ENCODE results near the gene SPPL3.
"Not testable (repeated sequence)": the region's sequence is repeated elsewhere in the genome, so short reads cannot be mapped to it uniquely, and the experiment has no call there.

Gene SPPL3

DNA sequence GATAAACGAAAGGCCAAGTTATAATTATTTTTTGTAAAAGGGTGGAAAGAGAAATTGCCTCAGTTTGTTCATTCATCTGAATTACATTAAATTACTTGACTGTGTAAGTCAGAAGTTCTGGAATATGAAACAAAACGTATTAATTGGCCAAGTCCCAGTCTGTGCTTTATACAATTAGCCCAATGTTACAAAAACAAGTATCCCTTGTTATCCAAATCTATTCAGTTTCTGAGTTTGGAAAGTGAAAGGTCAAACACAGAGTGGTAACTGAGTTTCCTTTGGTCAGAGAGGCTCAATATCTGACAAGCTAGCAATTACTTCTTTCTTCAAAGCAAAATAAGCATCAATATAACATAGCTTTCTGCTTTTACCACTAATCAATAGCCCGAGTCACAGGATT lies 62.6 kb downstream of the SPPL3 start:
- DNase-seq, result no peak

DNA sequence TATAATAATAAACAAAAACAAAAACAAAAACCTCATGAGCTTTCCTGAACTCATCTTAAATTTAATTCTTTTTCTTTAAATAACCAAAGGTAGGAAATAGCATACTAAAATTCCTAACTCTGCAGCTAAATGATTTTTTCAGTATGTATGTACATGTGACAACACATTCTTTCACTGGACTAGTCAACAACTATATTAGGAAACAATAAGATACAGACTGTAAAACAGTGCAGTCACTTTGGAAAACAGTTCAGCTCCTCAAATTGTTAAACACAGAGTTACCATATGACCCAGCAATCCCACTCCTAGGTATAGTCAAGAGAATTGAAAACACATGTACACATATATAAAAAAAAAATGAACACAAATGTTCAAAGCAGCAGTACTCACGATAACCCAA lies 64.7 kb downstream of the SPPL3 start:
- no peak for DNase-seq

DNA sequence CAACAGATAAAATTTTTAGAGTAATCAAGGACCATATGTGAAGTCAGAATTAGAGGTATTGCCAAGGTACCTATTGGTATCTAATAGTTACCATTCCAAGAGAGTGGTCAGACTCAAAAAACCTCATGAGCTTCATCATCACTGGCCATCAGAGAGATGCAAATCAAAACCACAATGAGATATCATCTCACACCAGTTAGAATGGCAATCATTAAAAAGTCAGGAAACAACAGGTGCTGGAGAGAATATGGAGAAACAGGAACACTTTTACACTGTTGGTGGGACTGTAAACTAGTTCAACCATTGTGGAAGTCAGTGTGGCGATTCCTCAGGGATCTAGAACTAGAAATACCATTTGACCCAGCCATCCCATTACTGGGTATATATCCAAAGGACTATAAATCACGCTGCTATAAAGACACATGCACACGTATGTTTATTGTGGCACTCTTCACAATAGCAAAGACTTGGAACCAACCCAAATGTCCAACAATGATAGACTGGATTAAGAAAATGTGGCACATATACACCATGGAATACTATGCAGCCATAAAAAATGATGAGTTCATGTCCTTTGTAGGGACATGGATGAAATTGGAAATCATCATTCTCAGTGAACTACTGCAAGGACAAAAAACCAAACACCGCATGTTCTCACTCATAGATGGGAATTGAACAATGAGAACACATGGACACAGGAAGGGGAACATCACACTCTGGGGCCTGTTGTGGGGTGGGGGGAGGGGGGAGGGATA lies 65.4 kb downstream of the SPPL3 start:
- not testable (repeated sequence) for DNase-seq

DNA sequence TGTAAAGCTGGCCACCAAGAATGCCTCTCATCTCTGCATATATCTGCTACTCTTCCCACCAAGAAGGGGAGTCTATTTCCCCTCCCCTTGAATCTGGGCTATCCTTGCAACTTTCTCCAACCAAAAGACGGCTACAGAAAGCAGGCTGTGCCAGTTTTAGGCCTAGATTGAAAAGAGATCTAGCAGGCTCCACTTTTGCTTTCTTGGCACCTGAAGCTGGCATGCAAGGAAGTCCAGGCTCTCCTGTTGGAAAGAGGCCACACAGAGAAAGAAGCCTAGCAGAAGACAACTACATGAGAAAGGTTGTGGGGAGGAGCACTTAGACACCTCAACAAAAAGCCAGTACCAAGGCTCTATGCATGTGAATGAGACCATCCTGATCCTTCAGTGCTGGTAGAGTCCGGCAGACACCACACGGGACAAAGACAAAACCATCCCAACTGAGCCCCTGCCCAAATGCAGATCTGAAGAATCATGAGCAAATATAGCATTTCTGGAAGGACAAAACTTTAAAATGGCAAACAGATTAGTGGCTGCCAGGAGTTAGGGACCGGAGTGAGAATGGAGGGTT lies 68.0 kb downstream of the SPPL3 start:
- DNase-seq, result no peak

DNA sequence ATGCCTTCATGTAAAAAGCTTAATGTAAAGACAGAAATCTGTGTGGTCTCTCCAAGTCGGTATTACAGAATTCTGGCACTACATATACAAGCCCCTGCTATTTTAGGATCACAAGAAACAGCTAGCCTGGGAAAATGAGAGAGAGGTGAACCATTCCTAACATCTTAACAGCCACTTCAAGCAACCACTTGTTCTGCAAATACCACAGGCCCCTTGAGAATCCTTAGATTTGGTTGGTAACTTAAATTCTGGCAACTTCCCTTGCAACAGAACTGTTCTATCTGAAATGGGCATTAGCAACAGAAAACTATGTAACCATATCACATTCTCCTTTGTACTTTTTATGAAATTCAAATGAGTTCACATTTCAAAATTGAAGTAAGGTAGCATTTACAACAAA lies 68.5 kb downstream of the SPPL3 start:
- no peak for DNase-seq

DNA sequence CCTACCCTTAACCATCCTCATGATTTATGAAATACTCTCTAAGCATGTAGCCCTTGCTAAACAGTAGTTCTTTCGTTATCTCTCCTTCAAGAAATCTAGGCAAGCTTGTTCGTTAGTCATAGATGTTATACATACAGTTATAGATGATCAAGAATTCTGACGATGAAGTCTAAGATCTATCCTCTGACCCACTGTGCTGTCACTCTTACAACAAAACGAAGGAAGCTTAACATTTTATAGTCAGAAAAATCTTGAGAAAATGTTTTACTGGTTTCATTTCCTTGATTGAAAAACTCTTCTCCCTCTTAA lies 68.9 kb downstream of the SPPL3 start:
- no peak for DNase-seq

DNA sequence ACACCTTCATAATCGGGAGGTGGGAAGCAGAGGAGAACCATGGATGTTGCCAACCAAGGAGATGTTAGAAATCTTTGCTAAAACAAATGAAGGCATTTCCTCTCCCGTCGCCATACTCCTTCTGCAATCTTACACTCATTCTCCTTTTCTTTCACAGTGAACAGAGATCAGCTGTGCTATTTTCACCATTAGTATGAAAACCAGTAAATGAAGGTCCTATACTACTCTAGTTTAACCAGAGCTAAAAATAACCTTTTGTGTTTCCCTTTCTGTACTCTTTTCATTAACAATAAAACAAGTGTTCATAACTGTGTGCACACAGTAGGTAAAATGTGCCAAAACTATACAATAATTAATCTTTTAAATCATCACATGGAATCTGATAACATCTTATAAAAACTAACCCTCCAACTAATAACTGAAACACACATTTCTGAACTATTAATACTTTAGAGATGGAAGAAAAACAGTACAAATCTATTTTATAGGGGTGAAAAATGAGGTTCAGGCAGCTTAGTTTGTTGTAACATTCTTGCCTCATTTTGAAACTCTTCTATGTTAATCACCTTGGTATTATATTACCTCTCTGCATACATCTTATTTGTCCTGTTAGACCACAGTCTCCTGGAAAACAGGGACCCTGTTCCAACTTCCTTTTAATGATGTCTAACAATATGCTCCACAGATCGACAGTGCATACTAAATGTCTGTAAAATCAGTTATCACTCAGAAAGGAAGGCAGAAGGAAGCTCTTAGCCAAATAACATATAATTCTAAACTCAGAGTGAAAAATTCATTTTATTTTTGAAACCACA lies 69.5 kb downstream of the SPPL3 start:
- no peak for DNase-seq

DNA sequence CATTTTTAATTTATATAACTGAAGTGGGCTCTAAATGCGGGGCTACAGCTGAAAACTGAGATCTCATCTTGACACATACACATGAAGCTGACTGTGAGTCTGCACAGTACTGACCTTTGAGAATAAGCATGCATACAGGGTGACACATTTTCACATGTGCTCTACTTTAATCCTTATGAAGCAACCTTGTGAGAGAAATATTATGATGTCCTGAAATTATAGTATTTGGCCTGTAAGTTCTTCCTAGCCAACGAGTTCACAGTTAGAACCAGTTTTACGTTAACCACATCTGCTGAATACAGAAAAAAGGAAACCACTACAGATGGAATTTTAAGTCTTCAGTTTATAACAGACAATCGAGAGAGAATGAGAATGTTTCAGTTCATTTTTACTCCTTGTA lies 70.3 kb downstream of the SPPL3 start:
- no peak for DNase-seq

DNA sequence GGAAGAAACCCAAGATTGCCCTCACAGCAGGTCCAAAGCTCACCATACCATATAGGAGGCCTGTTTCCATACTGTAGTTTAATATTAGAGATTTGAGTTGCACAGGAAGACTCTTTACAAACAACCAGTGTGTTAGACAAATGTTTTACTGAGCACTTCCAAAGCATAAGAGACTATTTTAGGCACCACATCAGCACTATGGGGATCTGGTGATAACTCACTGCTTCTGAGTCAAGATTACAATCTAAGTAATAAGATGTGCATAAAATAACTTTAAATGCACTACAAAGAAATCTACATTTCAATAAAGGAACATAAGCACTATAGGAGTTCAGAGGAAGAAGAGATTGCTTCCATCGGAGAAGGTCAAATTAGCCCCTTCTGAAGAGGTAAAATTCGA lies 71.4 kb downstream of the SPPL3 start:
- no peak for DNase-seq

DNA sequence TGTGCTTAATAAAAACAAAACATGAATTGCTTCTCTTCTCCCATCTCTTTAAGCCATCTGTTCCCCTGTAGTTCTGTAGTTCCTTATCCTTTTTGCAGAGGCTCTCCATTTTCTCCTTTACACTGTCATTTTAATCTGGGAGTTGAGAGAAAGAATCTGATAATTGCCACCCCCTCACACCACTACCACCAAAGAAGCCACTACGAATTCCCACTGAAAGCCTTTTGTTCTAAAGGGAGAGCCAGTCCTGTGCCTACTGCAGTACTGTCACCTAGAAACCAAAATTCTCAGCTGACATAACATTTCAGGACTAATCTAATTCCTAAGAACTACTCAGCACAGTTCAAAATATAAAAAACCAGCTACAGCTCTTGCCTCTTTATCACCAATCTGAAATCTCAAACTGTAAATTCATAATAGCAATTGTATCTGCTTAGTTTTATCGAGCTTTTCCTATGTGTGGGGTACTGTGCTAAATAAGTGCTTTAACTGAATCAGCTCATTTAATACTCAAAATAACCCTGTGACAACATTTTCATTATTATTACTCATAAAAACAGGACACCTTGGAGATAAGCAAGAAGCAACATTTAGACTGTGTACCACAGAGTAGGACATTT lies 72.4 kb downstream of the SPPL3 start:
- DNase-seq, result no peak

DNA sequence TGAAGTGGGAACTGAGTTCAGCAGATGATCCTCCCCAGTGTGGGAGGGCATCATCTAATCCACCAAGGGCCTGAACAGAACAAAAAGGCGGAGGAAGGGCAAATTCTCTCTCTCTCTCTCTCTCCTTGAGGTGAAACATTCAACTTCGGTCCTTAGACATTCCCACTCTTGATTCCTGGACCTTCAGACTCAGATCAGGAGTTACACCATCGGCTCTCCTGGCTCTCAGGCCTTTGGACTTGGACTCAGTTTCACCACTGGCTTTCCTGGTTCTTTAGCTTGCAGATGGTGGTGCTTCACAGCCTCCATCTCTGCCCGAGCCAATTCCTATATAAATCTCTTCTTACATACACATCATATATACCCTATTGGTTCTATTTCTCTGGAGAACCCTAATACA lies 73.2 kb downstream of the SPPL3 start:
- no peak for DNase-seq

DNA sequence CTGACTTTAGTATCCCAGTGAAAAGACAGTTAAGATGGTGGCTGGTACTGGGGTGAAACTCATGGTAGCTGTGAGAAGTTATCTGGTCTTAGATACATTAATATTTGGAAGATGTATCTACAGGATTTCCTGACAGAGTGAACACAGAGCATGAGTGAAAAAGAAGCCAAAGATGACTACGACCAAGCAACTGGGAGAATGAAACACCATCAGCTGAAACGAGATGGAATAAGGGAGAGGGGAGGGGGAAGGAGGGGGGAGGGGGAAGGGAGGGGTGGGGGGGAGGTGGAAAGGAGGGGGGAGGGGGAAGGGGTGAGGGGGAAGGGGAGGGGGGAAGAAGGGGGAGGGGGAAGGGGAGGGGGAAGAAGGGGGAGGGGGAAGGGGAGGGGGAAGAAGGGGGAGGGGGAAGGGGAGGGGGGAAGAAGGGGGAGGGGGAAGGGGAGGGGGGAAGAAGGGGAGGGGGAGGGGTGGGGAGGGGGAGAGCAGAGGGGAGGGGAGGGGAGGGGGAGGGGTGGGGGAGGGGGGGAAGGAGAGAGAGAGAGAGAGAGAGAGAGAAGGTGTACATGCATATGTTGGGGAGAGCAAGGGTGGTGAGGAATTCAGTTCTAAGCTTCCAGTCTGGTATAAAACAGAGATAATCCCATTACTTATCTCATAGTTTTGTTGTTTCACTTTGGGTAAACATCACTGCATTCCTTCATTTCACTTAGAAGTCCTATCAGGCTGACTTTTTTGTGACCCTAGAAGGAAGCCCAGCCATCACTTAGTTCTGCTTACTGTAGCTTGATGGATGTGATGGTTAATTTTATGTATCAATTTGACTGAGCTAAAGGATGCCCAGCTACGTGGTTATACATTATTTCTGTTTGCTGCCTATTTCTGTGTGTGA lies 73.9 kb downstream of the SPPL3 start:
- no peak for DNase-seq

DNA sequence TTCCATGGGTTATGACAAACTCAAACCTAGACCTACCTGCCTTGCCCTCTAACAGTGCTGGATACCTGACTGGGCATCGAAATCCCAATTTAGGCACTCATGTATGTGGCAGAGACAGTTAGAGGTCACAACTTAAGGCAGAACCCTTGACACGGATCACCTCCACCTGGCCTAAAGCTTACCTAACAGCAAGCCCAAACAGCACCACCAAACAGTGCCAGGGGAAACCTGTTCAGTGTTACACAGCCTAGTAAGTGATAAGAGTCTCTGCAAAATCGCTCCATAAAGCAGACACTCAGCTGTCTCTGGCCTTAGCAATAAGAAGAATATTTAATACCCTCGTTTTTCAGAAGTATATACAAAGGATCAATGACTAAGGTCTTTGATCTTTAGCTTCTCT lies 77.8 kb downstream of the SPPL3 start:
- DNase-seq, result no peak

DNA sequence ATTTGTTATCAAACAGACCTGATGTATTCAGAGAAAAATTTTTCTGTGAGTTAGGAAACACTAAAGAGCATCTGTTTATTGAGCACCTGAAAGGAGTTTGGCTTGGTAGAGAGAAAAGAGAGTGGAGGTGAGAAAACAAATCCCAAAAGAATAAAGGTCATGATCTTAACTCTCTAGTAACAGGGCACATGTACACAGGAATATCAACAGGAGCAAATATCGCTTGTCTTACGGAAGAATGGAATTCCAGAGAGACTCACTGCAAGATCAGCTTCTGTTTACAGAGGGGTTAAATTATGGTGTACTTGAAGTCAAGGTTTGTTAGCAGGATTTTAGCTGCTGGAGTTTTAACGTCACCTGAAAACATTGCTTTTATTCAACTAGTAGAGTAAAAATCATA lies 78.8 kb downstream of the SPPL3 start:
- DNase-seq, result no peak

DNA sequence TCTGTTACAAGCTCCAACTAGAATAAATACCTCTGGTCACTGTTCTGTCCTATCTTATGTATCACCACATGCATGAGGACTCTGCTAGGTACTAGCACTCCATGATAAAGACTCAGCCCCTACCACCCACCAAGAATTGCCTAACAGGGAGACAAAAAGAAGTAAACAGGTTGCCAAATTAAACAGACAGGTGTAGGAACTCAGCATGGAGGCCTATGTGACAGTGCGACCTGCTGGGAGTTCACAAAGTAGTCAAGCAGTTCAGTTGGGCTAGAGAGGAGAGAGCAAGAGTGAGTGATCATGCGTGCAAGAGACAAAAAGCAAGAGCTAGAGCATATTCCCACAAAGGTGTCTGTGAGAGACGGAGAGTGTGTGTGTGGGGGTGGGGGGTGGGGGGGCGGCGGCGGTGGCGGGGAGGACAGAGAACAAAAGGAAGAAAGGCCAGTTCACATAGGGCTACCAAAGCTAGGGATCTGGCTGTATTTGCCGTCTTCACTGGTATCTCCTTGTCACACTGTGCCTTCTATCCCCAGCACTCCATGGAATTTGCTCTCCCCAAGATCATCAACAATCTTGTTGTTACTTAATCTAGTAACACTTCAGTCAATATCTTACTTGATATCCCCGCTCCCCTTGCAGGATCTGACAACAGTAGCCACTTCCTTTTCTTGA lies 81.2 kb downstream of the SPPL3 start:
- no peak for DNase-seq

DNA sequence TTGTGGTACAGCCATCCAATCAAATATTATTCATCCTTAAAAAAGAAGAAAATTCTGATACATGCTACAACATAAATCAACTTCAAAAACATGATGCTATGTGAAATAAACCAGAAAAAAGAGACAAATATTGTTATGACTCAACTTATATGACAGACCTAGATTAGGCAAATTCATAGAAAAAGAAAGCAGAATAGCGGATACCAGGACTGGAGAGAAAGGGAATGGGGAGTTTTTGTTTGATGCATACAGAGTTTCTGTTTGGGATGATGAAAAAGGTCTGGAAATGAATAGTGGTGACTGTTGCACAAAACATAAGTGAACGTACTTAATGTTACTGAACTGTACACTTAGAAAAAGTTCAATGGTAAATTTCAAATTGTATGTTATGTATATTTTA lies 82.3 kb downstream of the SPPL3 start:
- no peak for DNase-seq

DNA sequence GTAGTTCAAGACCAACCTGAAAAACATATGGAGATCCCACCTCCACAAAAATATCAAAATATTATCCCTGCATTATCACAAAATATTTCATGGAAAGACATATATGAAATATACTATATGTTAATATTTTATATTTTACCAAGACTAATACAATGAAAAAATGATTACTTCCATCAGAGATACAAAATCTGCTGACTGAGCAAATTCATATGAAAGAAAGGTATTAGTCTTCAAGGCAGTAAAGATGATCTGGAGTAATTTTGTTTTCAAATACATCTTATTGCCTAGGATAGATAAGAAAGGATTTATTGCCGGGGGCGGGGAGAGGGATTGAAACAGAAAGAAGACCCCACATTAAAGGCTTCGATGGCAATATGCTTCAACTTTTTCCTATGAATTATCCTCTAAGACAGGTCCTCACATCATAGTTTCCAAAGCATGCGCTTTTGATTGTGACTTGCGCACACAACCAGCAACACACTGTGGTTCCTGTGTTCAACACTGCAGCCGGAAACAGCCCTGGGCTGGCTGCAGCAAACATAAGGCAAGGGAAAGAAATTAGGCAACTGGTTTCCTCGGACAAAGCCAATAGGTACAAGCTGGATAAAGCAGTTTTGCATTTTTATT lies 83.2 kb downstream of the SPPL3 start:
- no peak for DNase-seq

DNA sequence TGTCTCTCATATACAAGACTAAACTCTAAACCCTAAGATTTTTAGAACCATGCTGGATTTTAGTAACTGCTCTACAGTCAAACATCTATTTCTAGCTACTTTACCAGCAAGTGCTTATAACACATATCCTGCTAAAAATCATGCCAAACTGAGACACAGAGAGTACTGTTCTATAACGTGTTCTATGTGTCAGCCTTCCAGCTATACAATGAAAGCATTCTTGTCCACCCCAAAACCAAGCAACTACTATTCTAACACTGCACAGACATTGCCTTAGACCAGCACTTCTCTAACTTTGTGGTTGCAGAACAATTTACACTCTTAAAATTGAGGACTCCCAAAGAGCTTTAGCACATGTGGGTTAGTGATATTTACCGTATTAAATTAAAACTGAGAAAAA lies 85.7 kb downstream of the SPPL3 start:
- DNase-seq, result no peak

DNA sequence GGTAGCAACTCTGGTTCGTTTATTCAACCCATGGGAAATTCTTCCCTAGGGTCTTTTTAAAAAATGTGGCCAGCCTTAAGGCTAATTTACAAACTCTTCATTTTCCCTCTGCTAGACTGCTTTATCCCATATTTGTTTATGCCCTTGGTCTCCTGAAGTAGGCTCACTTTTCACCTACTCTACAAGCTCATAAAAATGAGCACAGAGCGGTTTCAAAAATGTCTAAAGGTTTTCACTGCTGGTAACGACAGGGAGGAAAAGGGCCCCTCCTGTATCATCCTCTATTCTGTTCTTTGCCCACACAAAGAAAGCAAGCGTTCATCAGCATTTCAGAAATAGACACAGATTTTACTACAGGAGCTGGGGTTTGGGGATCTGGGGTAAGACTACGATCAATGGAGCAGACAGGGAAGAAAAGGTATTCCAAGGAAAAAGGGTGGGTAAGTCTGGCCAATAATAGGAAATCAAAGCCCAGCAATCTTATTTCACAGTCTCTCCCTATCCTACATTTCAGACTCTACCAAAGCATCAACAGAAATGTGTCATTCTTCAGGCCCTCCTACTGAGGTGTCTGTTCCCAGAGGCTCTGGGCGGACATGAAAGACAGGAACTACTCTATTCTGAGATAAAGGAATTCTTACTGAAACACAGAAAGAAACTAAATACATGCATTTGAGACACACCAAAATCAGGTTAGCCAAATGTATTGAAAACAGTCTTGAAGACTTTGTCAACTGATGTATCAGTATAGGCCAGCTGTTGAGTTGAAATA lies 86.4 kb downstream of the SPPL3 start:
- no peak for DNase-seq

DNA sequence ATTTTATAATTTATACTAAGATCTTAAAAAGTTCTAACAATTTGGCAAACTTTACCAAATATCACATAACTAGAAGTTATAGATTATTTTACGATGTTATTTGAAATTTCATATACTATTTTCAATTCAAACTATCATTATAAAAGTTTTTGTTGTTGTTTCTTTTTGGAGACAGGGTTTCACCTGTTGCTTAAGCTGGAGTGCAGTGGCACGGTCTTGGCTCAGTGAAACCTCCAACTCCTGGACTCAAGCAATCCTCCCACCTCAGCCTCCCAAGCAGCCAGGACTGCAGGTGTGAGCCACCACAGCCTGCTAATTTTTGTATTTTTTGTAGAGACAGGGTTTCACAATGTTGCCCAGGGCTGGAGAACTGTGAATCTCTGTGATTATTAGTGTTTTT lies 87.8 kb downstream of the SPPL3 start:
- DNase-seq, result no peak

DNA sequence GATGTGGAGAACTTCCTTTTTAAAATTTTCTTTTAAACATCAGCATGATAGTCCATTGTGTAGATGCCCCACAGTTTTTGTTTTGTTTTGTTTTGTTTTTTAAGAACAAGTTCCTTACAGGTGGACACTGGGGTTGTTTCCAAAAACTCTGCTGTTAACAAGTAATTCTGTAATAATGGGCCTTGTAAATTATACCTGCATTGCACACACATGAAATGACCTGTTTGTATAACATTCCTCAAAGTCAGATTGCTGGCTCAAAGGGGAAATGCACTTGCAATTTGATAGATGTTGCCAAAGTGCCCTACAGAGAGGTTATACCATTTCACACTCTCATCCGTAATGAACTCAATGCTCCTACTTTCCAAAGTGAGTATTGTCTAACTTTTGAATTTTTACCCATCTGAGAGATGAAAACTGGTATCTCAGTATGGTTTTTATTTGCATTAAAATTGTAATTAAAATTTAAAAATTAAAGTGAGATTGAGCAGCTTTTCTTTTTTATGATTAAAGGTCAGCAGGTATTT lies 89.2 kb downstream of the SPPL3 start:
- no peak for DNase-seq

Data from T-helper 9 cell (primary cell).